IMR-90 (cell line): ENCODE measurements around the gene PLIN4. TPM values are rescaled to one million over a fixed set of nuclear protein-coding genes. Genes with fewer than 3 reads are reported as not detected.

ENCODE experiments used
- ATAC-seq: fragments of 200-7000 bp; cut with Tn5 transposase; 2 replicates; pipeline ENCODE4 v1.9.1; 2020; ENCODE audit warnings: low read depth, mild to moderate bottlenecking, moderate library complexity
- BruUV-seq: library from RNA; stranded (reverse); fragments of 400-500 nt; replicated peaks from 2 replicates; lab custom pipeline; 2021; lab: Mats Ljungman, UMichigan
- CTCF ChIA-PET: fragments of 300-600 bp; formaldehyde crosslinking; extraction: SDS; loops from one replicate; lab custom pipeline; 2021; ENCODE audit warnings: antibody characterized with exemption; lab: Yijun Ruan, JAX
- POLR2A ChIA-PET: fragments of 300-600 bp; sonication (Branson Sonifier 250); formaldehyde crosslinking; loops from one replicate; lab custom pipeline; 2022; ENCODE audit warnings: antibody characterized with exemption; ENCODE audit not compliant: unreplicated experiment; lab: Charles Lee
- DNase-seq: peaks from one replicate; pipeline ENCODE4 v3.0.0; 2013
- H2AFZ ChIP-seq: replicated peaks from 2 replicates; pipeline ENCODE3; 2013; ENCODE audit warnings: low read length, mild to moderate bottlenecking; ENCODE audit not compliant: poor library complexity
- H2AK5ac ChIP-seq: 2 replicates; pipeline ENCODE4 v1.6.1; 2013; ENCODE audit warnings: low read depth, low read length, inconsistent platforms
- H2AK9ac ChIP-seq: replicated peaks from 2 replicates; pipeline ENCODE3; 2013; ENCODE audit warnings: mild to moderate bottlenecking, low read depth, low read length, moderate library complexity; ENCODE audit not compliant: poor library complexity
- H2BK120ac ChIP-seq: 2 replicates; pipeline ENCODE4 v1.6.1; 2013; ENCODE audit warnings: low read depth, low read length, inconsistent platforms
- H2BK15ac ChIP-seq: 3 replicates; pipeline ENCODE4 v1.6.1; 2013; ENCODE audit warnings: low read depth, low read length, inconsistent platforms
- H2BK20ac ChIP-seq: 2 replicates; pipeline ENCODE4 v1.6.1; 2013; ENCODE audit warnings: low read depth, mild to moderate bottlenecking, inconsistent platforms, low read length, moderate library complexity
- H2BK5ac ChIP-seq: 2 replicates; pipeline ENCODE4 v1.6.1; 2013; ENCODE audit warnings: mild to moderate bottlenecking, low read depth, low read length, inconsistent platforms; ENCODE audit not compliant: poor library complexity, severe bottlenecking
- H3K14ac ChIP-seq: replicated peaks from 2 replicates; pipeline ENCODE4 v1.6.1; 2013; ENCODE audit warnings: low read depth, low read length, inconsistent platforms
- H3K18ac ChIP-seq: 2 replicates; pipeline ENCODE4 v1.6.1; 2013; ENCODE audit warnings: low read depth, low read length, control low read depth
- H3K23ac ChIP-seq: 2 replicates; pipeline ENCODE4 v1.6.1; 2013; ENCODE audit warnings: low read depth, low read length, inconsistent platforms
- H3K27ac ChIP-seq: 2 replicates; pipeline ENCODE4 v1.5.1; 2013; ENCODE audit warnings: mild to moderate bottlenecking, control low read depth, low read length; ENCODE audit not compliant: insufficient read depth
- H3K27me3 ChIP-seq: 2 replicates; pipeline ENCODE4 v1.6.1; 2013; ENCODE audit warnings: low read length; ENCODE audit not compliant: control insufficient read depth, insufficient read depth
- H3K36me3 ChIP-seq: 2 replicates; pipeline ENCODE4 v1.6.1; 2013; ENCODE audit warnings: low read length, mixed read lengths; ENCODE audit not compliant: control insufficient read depth, insufficient read depth
- H3K4ac ChIP-seq: 2 replicates; pipeline ENCODE4 v1.6.1; 2013; ENCODE audit warnings: low read depth, low read length, inconsistent platforms
- H3K4me1 ChIP-seq: 2 replicates; pipeline ENCODE4 v1.6.1; 2013; ENCODE audit warnings: low read length, mixed read lengths; ENCODE audit not compliant: control insufficient read depth, insufficient read depth
- H3K4me2 ChIP-seq: 2 replicates; pipeline ENCODE4 v1.6.1; 2013; ENCODE audit warnings: low read depth, mild to moderate bottlenecking, control low read depth, low read length, moderate library complexity
- H3K4me3 ChIP-seq: 2 replicates; pipeline ENCODE4 v1.5.1; 2013; ENCODE audit warnings: low read depth, mild to moderate bottlenecking, control low read depth, low read length, moderate library complexity; ENCODE audit not compliant: insufficient read depth
- H3K56ac ChIP-seq: 2 replicates; pipeline ENCODE4 v1.6.1; 2013; ENCODE audit warnings: low read length, inconsistent platforms; ENCODE audit not compliant: insufficient read depth; ENCODE audit errors: extremely low read depth
- H3K79me1 ChIP-seq, 2 experiments: 2 replicates each; pipeline ENCODE4 v1.6.1; 2013; ENCODE audit warnings: low read length in 2 of 2, inconsistent platforms in 1 of 2, low read depth in 1 of 2
- H3K9ac ChIP-seq: 2 replicates; pipeline ENCODE4 v1.6.1; 2013; ENCODE audit warnings: low read depth, low read length, control low read depth
- H3K9me1 ChIP-seq: 2 replicates; pipeline ENCODE4 v1.6.1; 2013; ENCODE audit warnings: low read length, inconsistent platforms; ENCODE audit not compliant: insufficient read depth
- H3K9me3 ChIP-seq: 2 replicates; pipeline ENCODE4 v1.6.1; 2013; ENCODE audit warnings: low read length; ENCODE audit not compliant: control insufficient read depth, insufficient read depth
- H4K20me1 ChIP-seq: 2 replicates; pipeline ENCODE4 v1.6.1; 2013; ENCODE audit warnings: low read length, inconsistent platforms; ENCODE audit not compliant: insufficient read depth
- H4K5ac ChIP-seq: 2 replicates; pipeline ENCODE4 v1.6.1; 2013; ENCODE audit warnings: mild to moderate bottlenecking, low read depth, low read length, control low read depth
- H4K8ac ChIP-seq, 2 experiments: 2 replicates each; pipeline ENCODE4 v1.6.1; 2013; ENCODE audit warnings: low read depth in 2 of 2, low read length in 2 of 2, control low read depth in 1 of 2, inconsistent platforms in 1 of 2
- H4K91ac ChIP-seq: 2 replicates; pipeline ENCODE4 v1.6.1; 2013; ENCODE audit warnings: low read depth, low read length, inconsistent platforms; ENCODE audit not compliant: insufficient read depth
- BHLHE40 ChIP-seq: fragments of 150-350 bp; IDR thresholded peaks from 2 replicates; pipeline ENCODE4 v1.6.1; 2016; ENCODE audit warnings: mild to moderate bottlenecking, low read depth, low read length
- CEBPB ChIP-seq: IDR thresholded peaks from 2 replicates; pipeline ENCODE4 v1.6.1; 2012; ENCODE audit warnings: low read depth, low read length, improper control_type of control experiment
- MAZ ChIP-seq: IDR thresholded peaks from 2 replicates; pipeline ENCODE4 v1.6.1; 2012; ENCODE audit warnings: low read depth, mild to moderate bottlenecking, low read length, improper control_type of control experiment, moderate library complexity, borderline replicate concordance
- MXI1 ChIP-seq: IDR thresholded peaks from 2 replicates; pipeline ENCODE4 v1.6.1; 2012; ENCODE audit warnings: low read depth, mild to moderate bottlenecking, low read length, moderate library complexity, borderline replicate concordance
- NFE2L2 ChIP-seq: fragments of 150-350 bp; IDR thresholded peaks from 2 replicates; pipeline ENCODE4 v1.6.1; 2016; ENCODE audit warnings: low read depth, mild to moderate bottlenecking, low read length
- RAD21 ChIP-seq: IDR thresholded peaks from 2 replicates; pipeline ENCODE4 v1.6.1; 2012; ENCODE audit warnings: low read length, improper control_type of control experiment
- RCOR1 ChIP-seq: IDR thresholded peaks from 2 replicates; pipeline ENCODE4 v1.6.1; 2012; ENCODE audit warnings: mild to moderate bottlenecking, low read length, improper control_type of control experiment; ENCODE audit not compliant: insufficient replicate concordance
- WGBS, 2 experiments: methylation state at CpG; one replicate each; pipeline versions ENCODE4 v1.1.5 to v1.1.7; 2013; ENCODE audit warnings: missing lambda C conversion rate in 2 of 2; ENCODE audit not compliant: insufficient read length in 1 of 2; ENCODE audit errors: extremely low coverage in 2 of 2; 5-methylcytosine and 5-hydroxymethylcytosine counted together
- dilution Hi-C: fragments of 300-500 bp; cut with HindIII; formaldehyde crosslinking; loops from one replicate; pipeline ENCODE4 v1.14.3; 2018; ENCODE audit warnings: low sequenced_read_pairs; ENCODE audit not compliant: unreplicated experiment
- in situ Hi-C: fragments of 300-500 bp; cut with MboI; formaldehyde crosslinking; loops from 3 replicates; pipeline ENCODE4 v1.14.3; 2019; ENCODE audit warnings: low sequenced_read_pairs, inconsistent platforms, mixed read lengths
- intact Hi-C: fragments of 100-400 bp; cut with micrococcal nuclease; formaldehyde crosslinking; loops from 2 replicates; pipeline ENCODE4 v1.10.0; 2022
- polyA plus RNA-seq, 3 experiments: library from polyadenylated mRNA; depleted of rRNA; stranded (reverse); fragments of >200 nt; gene quantifications; 2 replicates each; pipeline ENCODE4 v1.2.3, GENCODE V29; 2012; ENCODE audit warnings: low replicate concordance in 1 of 3
- total RNA-seq: library from RNA; depleted of rRNA; stranded (reverse); fragments of >200 nt; gene quantifications from 2 replicates; pipeline ENCODE4 v1.2.3, GENCODE V29; 2012
- TF ChIP-seq, protein P1 (sequence below): fragments of 150-350 bp; IDR thresholded peaks from 2 replicates; pipeline ENCODE4 v1.6.1; 2016; ENCODE audit warnings: low read depth, mild to moderate bottlenecking, low read length, moderate library complexity, borderline replicate concordance
- TF ChIP-seq, protein P2 (sequence below): conservative IDR thresholded peaks from 2 replicates; pipeline ENCODE4 v1.5.1; 2012; ENCODE audit warnings: mild to moderate bottlenecking, low read depth, low read length, improper control_type of control experiment
- TF ChIP-seq, protein P3 (sequence below): fragments of 150-350 bp; IDR thresholded peaks from 2 replicates; pipeline ENCODE4 v1.6.1; 2017; ENCODE audit warnings: mild to moderate bottlenecking, antibody characterized with exemption, low read length, low read depth

The PLIN4 gene
- total and polyA plus RNA-seq, 2 of the 4 experiments (the other 2 are of a cell fraction), result under 0.01 to 0.09 TPM

DNA sequence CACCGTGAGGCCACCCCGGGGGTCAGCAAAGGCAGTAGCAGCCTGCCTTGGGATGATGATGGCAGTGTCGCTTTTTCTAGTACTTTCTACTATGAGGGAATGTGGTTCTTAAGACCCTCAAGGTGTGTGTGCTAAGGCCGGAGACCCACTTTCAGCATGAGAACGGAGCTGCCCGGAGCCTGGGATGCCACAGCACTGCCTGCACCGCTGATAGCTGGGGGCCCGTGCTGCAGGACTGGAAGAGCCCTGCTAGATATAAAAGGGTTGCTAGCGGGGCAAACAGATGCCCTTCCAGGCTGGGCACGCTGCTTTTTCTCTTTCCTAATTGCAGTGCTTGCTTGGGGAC is 14.5 kb downstream of the PLIN4 start:
- Histone ChIP-seq H3K23ac (no peak overlapping the region), H3K18ac (no peak overlapping the region), H3K14ac (no peak overlapping the region), H2BK15ac (no peak overlapping the region), H2AK5ac (no peak overlapping the region), H3K27me3 (no peaks in the 10 kb centered on the region), H2BK5ac (no peak overlapping the region), H3K4ac (no peak overlapping the region), H3K79me1 (peaks cover 0 to 8% of the 10 kb centered on the region in 2 experiments; a peak in 1 of 4 replicates), H3K4me1 (peaks cover 4% of the 10 kb centered on the region), H3K9ac (no peak overlapping the region), H3K56ac (no peak overlapping the region), H2AK9ac (no peak overlapping the region), H2AFZ (no peak overlapping the region), H3K9me3 (no peaks in the 10 kb centered on the region), H2BK20ac (no peak overlapping the region), H3K36me3 (peaks cover 54% of the 10 kb centered on the region), H4K5ac (no peak overlapping the region), H4K20me1 (no peaks in the 10 kb centered on the region), H3K27ac (no peak overlapping the region), H2BK120ac (no peak overlapping the region), H3K4me3 (no peak overlapping the region), H4K8ac (no peak overlapping the region), H3K9me1 (peaks cover 8% of the 10 kb centered on the region; the same call in 1 of the 2 replicates), H3K4me2 (no peak overlapping the region), H4K91ac (no peak overlapping the region)
- POLR2A ChIA-PET, result no interaction called here
- DNase-seq, result no peak
- no TSS peak for BruUV-seq
- 88% methylated on average over 3 of the region's 10 CpGs; no CpG with 5 or more reads in 1 of the 2 experiments for WGBS, 2 experiments
- in situ Hi-C loops (no loop called here), dilution Hi-C loops (no loop called here), intact Hi-C loops (no loop called here)
- no peak for TF ChIP-seq CEBPB
- TF ChIP-seq MAZ, result no peak
- TF ChIP-seq, protein P1, sequence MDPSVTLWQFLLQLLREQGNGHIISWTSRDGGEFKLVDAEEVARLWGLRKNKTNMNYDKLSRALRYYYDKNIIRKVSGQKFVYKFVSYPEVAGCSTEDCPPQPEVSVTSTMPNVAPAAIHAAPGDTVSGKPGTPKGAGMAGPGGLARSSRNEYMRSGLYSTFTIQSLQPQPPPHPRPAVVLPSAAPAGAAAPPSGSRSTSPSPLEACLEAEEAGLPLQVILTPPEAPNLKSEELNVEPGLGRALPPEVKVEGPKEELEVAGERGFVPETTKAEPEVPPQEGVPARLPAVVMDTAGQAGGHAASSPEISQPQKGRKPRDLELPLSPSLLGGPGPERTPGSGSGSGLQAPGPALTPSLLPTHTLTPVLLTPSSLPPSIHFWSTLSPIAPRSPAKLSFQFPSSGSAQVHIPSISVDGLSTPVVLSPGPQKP, result no peak
- TF ChIP-seq BHLHE40, result no peak
- TF ChIP-seq NFE2L2, result no peak
- no peak for TF ChIP-seq RAD21
- TF ChIP-seq, protein P2, sequence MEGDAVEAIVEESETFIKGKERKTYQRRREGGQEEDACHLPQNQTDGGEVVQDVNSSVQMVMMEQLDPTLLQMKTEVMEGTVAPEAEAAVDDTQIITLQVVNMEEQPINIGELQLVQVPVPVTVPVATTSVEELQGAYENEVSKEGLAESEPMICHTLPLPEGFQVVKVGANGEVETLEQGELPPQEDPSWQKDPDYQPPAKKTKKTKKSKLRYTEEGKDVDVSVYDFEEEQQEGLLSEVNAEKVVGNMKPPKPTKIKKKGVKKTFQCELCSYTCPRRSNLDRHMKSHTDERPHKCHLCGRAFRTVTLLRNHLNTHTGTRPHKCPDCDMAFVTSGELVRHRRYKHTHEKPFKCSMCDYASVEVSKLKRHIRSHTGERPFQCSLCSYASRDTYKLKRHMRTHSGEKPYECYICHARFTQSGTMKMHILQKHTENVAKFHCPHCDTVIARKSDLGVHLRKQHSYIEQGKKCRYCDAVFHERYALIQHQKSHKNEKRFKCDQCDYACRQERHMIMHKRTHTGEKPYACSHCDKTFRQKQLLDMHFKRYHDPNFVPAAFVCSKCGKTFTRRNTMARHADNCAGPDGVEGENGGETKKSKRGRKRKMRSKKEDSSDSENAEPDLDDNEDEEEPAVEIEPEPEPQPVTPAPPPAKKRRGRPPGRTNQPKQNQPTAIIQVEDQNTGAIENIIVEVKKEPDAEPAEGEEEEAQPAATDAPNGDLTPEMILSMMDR, result no peak
- TF ChIP-seq, protein P3, sequence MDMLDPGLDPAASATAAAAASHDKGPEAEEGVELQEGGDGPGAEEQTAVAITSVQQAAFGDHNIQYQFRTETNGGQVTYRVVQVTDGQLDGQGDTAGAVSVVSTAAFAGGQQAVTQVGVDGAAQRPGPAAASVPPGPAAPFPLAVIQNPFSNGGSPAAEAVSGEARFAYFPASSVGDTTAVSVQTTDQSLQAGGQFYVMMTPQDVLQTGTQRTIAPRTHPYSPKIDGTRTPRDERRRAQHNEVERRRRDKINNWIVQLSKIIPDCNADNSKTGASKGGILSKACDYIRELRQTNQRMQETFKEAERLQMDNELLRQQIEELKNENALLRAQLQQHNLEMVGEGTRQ, result no peak
- TF ChIP-seq MXI1, result no peak
- no peak for TF ChIP-seq RCOR1
- CTCF ChIA-PET, result no interaction called here
- ATAC-seq, result no peak
